Panc1 (cell line): ENCODE measurements around the gene JKAMP. TPM values are rescaled to one million over a fixed set of nuclear protein-coding genes. Genes with fewer than 3 reads are reported as not detected.

ENCODE experiments used
- ATAC-seq: fragments of 200-7000 bp; cut with Tn5 transposase; 2 replicates; pipeline ENCODE4 v1.9.1; 2020; ENCODE audit warnings: mild to moderate bottlenecking, moderate library complexity
- BruUV-seq: library from RNA; stranded (reverse); fragments of 400-500 nt; replicated peaks from 2 replicates; lab custom pipeline; 2021; lab: Mats Ljungman, UMichigan
- CTCF ChIA-PET: fragments of 300-600 bp; sonication (Branson Sonifier 250); formaldehyde crosslinking; loops from one replicate; lab custom pipeline; 2022; ENCODE audit warnings: antibody characterized with exemption; lab: Charles Lee
- POLR2A ChIA-PET: fragments of 300-600 bp; sonication (Branson Sonifier 250); formaldehyde crosslinking; loops from one replicate; lab custom pipeline; 2022; ENCODE audit warnings: antibody characterized with exemption; lab: Charles Lee
- DNase-seq: peaks from one replicate; pipeline ENCODE4 v3.0.0-alpha.2; 2010; ENCODE audit warnings: low read depth, low spot score
- H3K27ac ChIP-seq: 2 replicates; pipeline ENCODE4 v1.5.1; 2011; ENCODE audit warnings: mild to moderate bottlenecking, low read length, inconsistent platforms
- H3K27me3 ChIP-seq: fragments of 200-500 bp; sonication (Bioruptor generic); 2 replicates; pipeline ENCODE4 v1.6.0; 2014; ENCODE audit warnings: low read length, inconsistent platforms; ENCODE audit not compliant: control insufficient read depth, insufficient read depth
- H3K36me3 ChIP-seq: fragments of 200-500 bp; sonication (Bioruptor generic); 2 replicates; pipeline ENCODE4 v1.5.1; 2014; ENCODE audit warnings: inconsistent platforms, mild to moderate bottlenecking, low read length, moderate library complexity; ENCODE audit not compliant: control insufficient read depth, insufficient read depth
- H3K4me1 ChIP-seq: 2 replicates; pipeline ENCODE4 v1.5.1; 2011; ENCODE audit warnings: inconsistent platforms, mild to moderate bottlenecking, low read length, moderate library complexity; ENCODE audit not compliant: control insufficient read depth, insufficient read depth
- H3K4me3 ChIP-seq, 2 experiments: 2 replicates each; pipeline ENCODE4 v1.5.1; 2011 to 2012; ENCODE audit warnings: low read depth in 2 of 2, low read length in 2 of 2, mild to moderate bottlenecking in 2 of 2, inconsistent platforms in 1 of 2, moderate library complexity in 1 of 2
- H3K9me3 ChIP-seq: fragments of 200-500 bp; sonication (Bioruptor generic); 2 replicates; pipeline ENCODE4 v1.5.1; 2014; ENCODE audit warnings: low read depth, mild to moderate bottlenecking, inconsistent platforms, low read length, moderate library complexity; ENCODE audit not compliant: control insufficient read depth, insufficient read depth
- CTCF ChIP-seq: fragments of 450-650 bp; IDR thresholded peaks from 2 replicates; pipeline ENCODE4 v1.5.1; 2017; ENCODE audit warnings: mild to moderate bottlenecking
- POLR2AphosphoS5 ChIP-seq: IDR thresholded peaks from 2 replicates; pipeline ENCODE4 v1.6.1; 2012; ENCODE audit warnings: mild to moderate bottlenecking, low read depth, low read length, moderate library complexity
- SIN3A ChIP-seq: IDR thresholded peaks from 2 replicates; pipeline ENCODE4 v1.6.1; 2012; ENCODE audit warnings: low read depth, mild to moderate bottlenecking, low read length, moderate library complexity, borderline replicate concordance; ENCODE audit not compliant: insufficient read depth
- TCF7L2 ChIP-seq: IDR thresholded peaks from 2 replicates; pipeline ENCODE4 v1.6.1; 2011; ENCODE audit warnings: mild to moderate bottlenecking, low read depth, low read length, inconsistent platforms
- in situ Hi-C: cut with HindIII; loops from 2 replicates; pipeline ENCODE4 v1.10.0; 2016; ENCODE audit warnings: low sequenced_read_pairs, low pct_unique_long_range_greater_than_20kb
- intact Hi-C: fragments of 100-400 bp; cut with micrococcal nuclease; formaldehyde crosslinking; loops from one replicate; pipeline ENCODE4 v1.10.0; 2022; ENCODE audit not compliant: unreplicated experiment
- total RNA-seq: library from RNA; stranded (reverse); gene quantifications from one replicate; pipeline ENCODE4 v1.2.1, GENCODE V29; 2021; ENCODE audit not compliant: unreplicated experiment
- TF ChIP-seq, protein P1 (sequence below), 2 experiments: IDR thresholded peaks; 2 replicates each; pipeline ENCODE4 v1.6.1; 2011 to 2012; ENCODE audit warnings: low read depth in 2 of 2, control low read depth in 1 of 2, low read length in 1 of 2, mild to moderate bottlenecking in 1 of 2, moderate library complexity in 1 of 2; ENCODE audit not compliant: insufficient read depth in 1 of 2

Gene JKAMP
- total RNA-seq, 1 experiment from 2014 or later, result 36.0 TPM

DNA sequence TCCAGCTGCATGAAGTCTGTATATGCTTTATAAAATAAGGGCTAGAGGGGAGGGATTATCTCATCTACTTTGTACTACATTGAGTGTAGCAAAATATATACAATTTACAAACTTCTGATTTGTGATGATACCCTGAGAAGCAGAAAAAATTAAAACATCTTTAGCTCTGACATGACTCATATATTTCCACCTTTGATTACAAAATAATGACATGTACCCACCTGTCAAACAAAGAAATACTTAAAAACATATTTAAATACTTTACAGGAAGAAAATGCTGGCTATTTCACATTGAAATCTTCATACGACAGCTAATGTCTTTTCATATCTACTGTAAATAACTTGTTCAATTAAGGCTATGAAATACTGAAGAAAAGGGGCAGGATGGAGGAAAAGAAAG, 22.4 kb upstream of the JKAMP start:
- POLR2A ChIA-PET, result no interaction called here

GRCh38 chr14:59463787-59464485, 20.4 kb upstream of the JKAMP start:
- ChIA-PET POLR2A (no interaction called here), CTCF (no interaction called here)

More for the DNA sequence above, 22.4 kb upstream of the JKAMP start:
- ATAC-seq (no peak), DNase-seq (no peak)
- Histone ChIP-seq H3K36me3 (peaks cover 7% of the 10 kb centered on the region; the same call in 1 of the 2 replicates), H3K4me3 (no peak overlapping the region), H3K27ac (no peak overlapping the region), H3K9me3 (no peaks in the 10 kb centered on the region), H3K4me1 (no peaks in the 10 kb centered on the region), H3K27me3 (no peaks in the 10 kb centered on the region)
- CTCF ChIA-PET, result no interaction called here
- BruUV-seq, result no TSS peak
- intact Hi-C loops, result no loop called here
- in situ Hi-C loops, result no loop called here
- TF ChIP-seq SIN3A, result no peak
- no peak for TF ChIP-seq TCF7L2
- TF ChIP-seq CTCF, result no peak
- TF ChIP-seq POLR2AphosphoS5, result no peak
- TF ChIP-seq, protein P1, sequence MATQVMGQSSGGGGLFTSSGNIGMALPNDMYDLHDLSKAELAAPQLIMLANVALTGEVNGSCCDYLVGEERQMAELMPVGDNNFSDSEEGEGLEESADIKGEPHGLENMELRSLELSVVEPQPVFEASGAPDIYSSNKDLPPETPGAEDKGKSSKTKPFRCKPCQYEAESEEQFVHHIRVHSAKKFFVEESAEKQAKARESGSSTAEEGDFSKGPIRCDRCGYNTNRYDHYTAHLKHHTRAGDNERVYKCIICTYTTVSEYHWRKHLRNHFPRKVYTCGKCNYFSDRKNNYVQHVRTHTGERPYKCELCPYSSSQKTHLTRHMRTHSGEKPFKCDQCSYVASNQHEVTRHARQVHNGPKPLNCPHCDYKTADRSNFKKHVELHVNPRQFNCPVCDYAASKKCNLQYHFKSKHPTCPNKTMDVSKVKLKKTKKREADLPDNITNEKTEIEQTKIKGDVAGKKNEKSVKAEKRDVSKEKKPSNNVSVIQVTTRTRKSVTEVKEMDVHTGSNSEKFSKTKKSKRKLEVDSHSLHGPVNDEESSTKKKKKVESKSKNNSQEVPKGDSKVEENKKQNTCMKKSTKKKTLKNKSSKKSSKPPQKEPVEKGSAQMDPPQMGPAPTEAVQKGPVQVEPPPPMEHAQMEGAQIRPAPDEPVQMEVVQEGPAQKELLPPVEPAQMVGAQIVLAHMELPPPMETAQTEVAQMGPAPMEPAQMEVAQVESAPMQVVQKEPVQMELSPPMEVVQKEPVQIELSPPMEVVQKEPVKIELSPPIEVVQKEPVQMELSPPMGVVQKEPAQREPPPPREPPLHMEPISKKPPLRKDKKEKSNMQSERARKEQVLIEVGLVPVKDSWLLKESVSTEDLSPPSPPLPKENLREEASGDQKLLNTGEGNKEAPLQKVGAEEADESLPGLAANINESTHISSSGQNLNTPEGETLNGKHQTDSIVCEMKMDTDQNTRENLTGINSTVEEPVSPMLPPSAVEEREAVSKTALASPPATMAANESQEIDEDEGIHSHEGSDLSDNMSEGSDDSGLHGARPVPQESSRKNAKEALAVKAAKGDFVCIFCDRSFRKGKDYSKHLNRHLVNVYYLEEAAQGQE (IDR thresholded peaks at IDR 0.05; ENCODE audit: insufficient read depth in 1 of 2, low read depth in 2 of 2, low read length in 1 of 2), result no peak

More at GRCh38 chr14:59463787-59464485, 20.4 kb upstream of the JKAMP start:
- no peak overlapping the region for H3K4me3 ChIP-seq
- in situ Hi-C loops (no loop called here), intact Hi-C loops (no loop called here)
- no peak overlapping the region for H3K27ac ChIP-seq
- no peaks in the 10 kb centered on the region for H3K4me1 ChIP-seq
- TF ChIP-seq SIN3A (no peak), CTCF (no peak), TCF7L2 (no peak), POLR2AphosphoS5 (no peak)
- TF ChIP-seq, protein P1 (IDR thresholded peaks at IDR 0.05; ENCODE audit: insufficient read depth in 1 of 2, low read depth in 2 of 2, low read length in 1 of 2), result no peak
- no peak for DNase-seq
- BruUV-seq, result no TSS peak
- peaks cover 11% of the 10 kb centered on the region; the same call in 1 of the 2 replicates for H3K36me3 ChIP-seq
- H3K27me3 ChIP-seq, result no peaks in the 10 kb centered on the region
- ATAC-seq, result no peak
- H3K9me3 ChIP-seq, result no peaks in the 10 kb centered on the region
